Measurements from ENCODE around the gene EDRF1.
"Not testable (repeated sequence)": the region's sequence is repeated elsewhere in the genome, so short reads cannot be mapped to it uniquely, and the experiment has no call there.

The EDRF1 gene

GRCh38 chr10:125719173-125720001, at the start of gene EDRF1:
EDRF1 (plus strand) TSS chr10:125719709; CDS start chr10:125719808, 99 bp downstream.
- DNase-seq (ENCODE audit: low read depth in 2 of 2), result peak; percentile 95 to 96

GRCh38 chr10:125672884-125673283, 46.6 kb upstream of the EDRF1 start:
- DNase-seq (ENCODE audit: low read depth in 2 of 2), result no peak

- DNase-seq (ENCODE audit: low read depth in 2 of 2), result no peak
Measured at GRCh38 chr10:125679436-125679835, 40.1 kb upstream of the EDRF1 start.

GRCh38 chr10:125683063-125683462, 36.4 kb upstream of the EDRF1 start, which contains the start of gene TEX36:
TEX36 (minus strand) TSS chr10:125683163; CDS start chr10:125682989, 174 bp downstream.
- no peak for DNase-seq (ENCODE audit: low read depth in 2 of 2)

GRCh38 chr10:125683821-125684220, 35.7 kb upstream of the EDRF1 start:
- no peak for DNase-seq (ENCODE audit: low read depth in 2 of 2)

- DNase-seq (ENCODE audit: low read depth in 2 of 2), result no peak
Measured at GRCh38 chr10:125684581-125684980, 34.9 kb upstream of the EDRF1 start.

- DNase-seq (ENCODE audit: low read depth in 2 of 2), result no peak
Measured at GRCh38 chr10:125687507-125688185, 31.9 kb upstream of the EDRF1 start.

- DNase-seq (ENCODE audit: low read depth in 2 of 2), result no peak
Measured at GRCh38 chr10:125689955-125690569, 29.4 kb upstream of the EDRF1 start.

GRCh38 chr10:125691160-125691981, 28.1 kb upstream of the EDRF1 start:
- DNase-seq (ENCODE audit: low read depth in 2 of 2), result peak; percentile 9 to 12

- peak; percentile 18 to 28 for DNase-seq (ENCODE audit: low read depth in 2 of 2)
Measured at GRCh38 chr10:125692196-125692595, 27.3 kb upstream of the EDRF1 start.

- DNase-seq (ENCODE audit: low read depth in 2 of 2), result peak; percentile 40 to 47
Measured at GRCh38 chr10:125692601-125693523, 26.6 kb upstream of the EDRF1 start.

GRCh38 chr10:125693524-125693847, 26.0 kb upstream of the EDRF1 start:
- DNase-seq (ENCODE audit: low read depth in 2 of 2), result no peak

- peak; percentile 89 for DNase-seq (ENCODE audit: low read depth in 2 of 2)
Measured at GRCh38 chr10:125694883-125695282, 24.6 kb upstream of the EDRF1 start.

GRCh38 chr10:125696884-125697283, 22.6 kb upstream of the EDRF1 start:
- DNase-seq (ENCODE audit: low read depth in 2 of 2), result not testable (repeated sequence)

- no peak for DNase-seq (ENCODE audit: low read depth in 2 of 2)
Measured at GRCh38 chr10:125698481-125698998, 21.0 kb upstream of the EDRF1 start.

- no peak for DNase-seq (ENCODE audit: low read depth in 2 of 2)
Measured at GRCh38 chr10:125699562-125700143, 19.9 kb upstream of the EDRF1 start.

- peak; percentile 26 to 28 for DNase-seq (ENCODE audit: low read depth in 2 of 2)
Measured at GRCh38 chr10:125700355-125700911, 19.1 kb upstream of the EDRF1 start.

- no peak for DNase-seq (ENCODE audit: low read depth in 2 of 2)
Measured at GRCh38 chr10:125707541-125708468, 11.7 kb upstream of the EDRF1 start.

Data from fibroblast of skin of left biceps (primary cell).